Choroid plexus epithelial cell (primary cell): ENCODE measurements around the gene SIMC1.

Experiments used
- DNase-seq: peaks from one replicate; pipeline ENCODE4 v3.0.0-alpha.2; 2010; ENCODE audit warnings: low read depth
- H3K4me3 ChIP-seq: 2 replicates; pipeline ENCODE4 v1.5.1; 2011; ENCODE audit warnings: low read depth, mild to moderate bottlenecking, control low read depth, low read length, moderate library complexity
- TF ChIP-seq, protein P1 (sequence below): conservative IDR thresholded peaks from 2 replicates; pipeline ENCODE4 v1.5.1; 2011; ENCODE audit warnings: low read depth, mild to moderate bottlenecking, control low read depth, inconsistent platforms, low read length, moderate library complexity

The SIMC1 gene

DNA sequence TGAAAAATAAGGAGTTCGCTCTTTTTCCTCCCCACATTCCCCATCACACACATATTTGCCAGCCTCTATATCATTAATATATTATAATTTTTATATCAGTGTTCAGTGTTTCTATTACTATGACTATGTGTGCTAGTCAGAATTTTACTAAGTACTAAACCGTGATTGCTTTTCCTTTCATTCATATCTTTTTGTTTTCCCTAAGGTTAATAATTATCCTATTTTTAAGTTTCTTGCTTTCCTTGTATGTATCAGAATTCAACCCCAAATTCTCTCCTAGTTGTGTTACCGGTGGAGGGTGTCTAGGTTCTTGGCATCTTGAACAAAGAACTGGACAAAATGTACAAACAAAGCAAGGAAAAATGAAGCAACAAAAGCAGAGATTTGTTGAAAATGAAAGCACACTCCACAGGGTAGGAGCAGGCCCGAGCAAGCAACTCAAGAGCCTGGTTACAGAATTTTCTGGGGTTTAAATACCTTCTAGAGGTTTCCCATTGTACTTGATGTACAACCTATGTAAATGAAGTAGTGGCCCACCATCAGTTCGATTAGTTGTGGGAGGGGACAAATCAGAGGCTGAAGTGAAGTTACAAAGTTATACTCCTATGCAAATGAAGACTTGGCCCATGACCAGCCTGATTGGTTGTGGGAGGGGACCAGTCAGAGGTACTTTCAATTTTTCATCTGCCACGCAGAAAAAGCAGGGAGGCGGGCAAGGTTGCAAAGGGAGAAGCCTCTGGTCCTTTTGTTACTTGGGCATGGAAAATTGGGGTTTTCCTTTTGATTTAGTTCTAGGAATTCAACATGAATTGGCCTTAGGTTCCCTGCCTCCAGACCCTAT is 79.5 kb downstream of the SIMC1 start:
- peak; percentile 13 for DNase-seq
- H3K4me3 ChIP-seq = no peak overlapping the region
- TF ChIP-seq, protein P1, sequence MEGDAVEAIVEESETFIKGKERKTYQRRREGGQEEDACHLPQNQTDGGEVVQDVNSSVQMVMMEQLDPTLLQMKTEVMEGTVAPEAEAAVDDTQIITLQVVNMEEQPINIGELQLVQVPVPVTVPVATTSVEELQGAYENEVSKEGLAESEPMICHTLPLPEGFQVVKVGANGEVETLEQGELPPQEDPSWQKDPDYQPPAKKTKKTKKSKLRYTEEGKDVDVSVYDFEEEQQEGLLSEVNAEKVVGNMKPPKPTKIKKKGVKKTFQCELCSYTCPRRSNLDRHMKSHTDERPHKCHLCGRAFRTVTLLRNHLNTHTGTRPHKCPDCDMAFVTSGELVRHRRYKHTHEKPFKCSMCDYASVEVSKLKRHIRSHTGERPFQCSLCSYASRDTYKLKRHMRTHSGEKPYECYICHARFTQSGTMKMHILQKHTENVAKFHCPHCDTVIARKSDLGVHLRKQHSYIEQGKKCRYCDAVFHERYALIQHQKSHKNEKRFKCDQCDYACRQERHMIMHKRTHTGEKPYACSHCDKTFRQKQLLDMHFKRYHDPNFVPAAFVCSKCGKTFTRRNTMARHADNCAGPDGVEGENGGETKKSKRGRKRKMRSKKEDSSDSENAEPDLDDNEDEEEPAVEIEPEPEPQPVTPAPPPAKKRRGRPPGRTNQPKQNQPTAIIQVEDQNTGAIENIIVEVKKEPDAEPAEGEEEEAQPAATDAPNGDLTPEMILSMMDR = no peak

DNA sequence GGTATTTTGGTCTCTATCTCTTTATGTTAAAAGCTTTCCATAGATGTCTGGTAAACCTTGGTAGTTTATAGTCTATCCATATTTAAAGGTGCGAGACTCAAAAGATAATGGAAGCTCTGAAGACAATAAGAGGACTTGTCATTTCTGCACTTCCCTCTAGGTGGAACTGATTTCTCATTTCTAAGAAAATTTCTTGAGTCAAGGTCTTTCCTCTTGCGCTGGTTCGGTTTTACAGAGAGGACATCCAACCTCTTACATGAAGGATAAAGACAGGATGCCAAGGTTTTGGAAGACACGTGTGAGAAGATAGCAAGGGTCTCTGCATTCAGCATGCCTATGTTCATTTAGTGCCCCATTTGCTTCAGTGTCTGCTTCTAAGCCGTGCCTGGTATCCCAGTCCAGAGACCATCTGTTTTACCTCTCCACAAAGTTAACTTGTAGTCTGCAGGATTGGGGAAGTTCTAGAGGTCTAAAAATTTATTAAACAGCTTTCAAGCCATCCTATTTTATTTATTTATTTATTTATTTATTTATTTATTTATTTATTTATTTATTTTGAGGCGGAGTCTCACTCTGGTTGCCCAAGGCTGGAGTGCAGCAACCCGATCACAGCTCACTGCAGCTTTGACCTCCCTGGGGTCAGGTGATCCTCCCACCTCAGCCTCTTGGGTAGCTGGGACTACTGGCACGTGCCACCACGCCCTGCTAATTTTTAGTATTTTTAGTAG is 81.8 kb downstream of the SIMC1 start:
- DNase-seq = peak; percentile 50
- TF ChIP-seq, protein P1 = peak; percentile 40

DNA sequence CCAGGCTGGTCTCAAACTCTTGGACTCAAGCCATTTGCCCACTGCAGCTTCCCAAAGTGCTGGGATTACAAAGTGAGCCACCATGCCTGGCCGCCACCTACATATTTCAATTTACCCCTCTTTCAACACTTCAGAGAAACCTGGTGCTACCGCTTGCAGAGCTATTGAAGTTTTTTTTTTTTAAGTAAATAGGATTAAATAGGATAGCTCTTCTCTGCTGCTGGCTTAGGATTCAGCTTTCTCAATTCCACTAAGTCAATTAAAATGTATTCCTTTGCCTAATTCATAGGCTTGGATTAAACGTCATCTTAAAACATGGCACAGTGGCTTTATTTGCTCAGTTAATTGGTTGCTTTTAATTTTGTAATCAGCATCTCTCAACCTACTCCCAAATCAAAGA is 82.4 kb downstream of the SIMC1 start:
- TF ChIP-seq, protein P1 = no peak
- no peak for DNase-seq
- H3K4me3 ChIP-seq = no peak overlapping the region

More for the DNA sequence above, 81.8 kb downstream of the SIMC1 start:
- no peak overlapping the region for H3K4me3 ChIP-seq

DNA sequence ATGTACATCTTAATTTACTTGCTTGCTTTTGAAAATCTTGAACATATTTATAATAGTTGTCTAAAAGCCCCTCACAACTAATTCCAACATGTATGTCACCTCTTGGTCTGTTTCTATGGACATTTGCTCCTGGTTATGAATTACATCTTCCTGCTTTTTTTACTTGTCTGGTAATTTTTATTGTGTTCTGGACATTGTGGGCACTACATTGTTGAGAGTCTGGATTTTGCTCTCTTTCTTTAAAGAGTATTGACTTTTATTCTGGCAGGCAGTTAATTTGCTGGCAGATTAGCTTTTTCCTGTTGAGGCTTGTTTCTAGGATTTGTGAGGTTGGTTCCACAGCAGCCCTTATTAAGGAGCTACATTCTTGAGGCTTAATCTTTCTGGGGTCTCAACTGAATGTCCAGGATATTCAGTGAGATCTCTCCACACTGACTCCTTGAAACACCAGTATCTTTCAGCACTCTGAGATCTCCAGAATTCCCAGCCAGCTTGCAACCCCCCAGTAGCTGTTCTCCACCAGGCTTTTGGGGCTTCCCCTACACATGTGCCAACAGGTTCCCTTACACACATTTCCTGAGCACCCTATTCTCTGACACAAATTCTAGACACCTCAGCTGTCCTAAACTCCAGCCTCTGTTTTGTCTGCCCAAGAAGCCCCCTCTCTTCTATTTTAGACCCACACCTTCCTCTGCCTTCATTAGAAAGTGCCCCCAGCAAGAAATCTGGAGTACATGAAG is 96.0 kb downstream of the SIMC1 start:
- DNase-seq = no peak
- H3K4me3 ChIP-seq = no peak overlapping the region
- TF ChIP-seq, protein P1 = no peak

DNA sequence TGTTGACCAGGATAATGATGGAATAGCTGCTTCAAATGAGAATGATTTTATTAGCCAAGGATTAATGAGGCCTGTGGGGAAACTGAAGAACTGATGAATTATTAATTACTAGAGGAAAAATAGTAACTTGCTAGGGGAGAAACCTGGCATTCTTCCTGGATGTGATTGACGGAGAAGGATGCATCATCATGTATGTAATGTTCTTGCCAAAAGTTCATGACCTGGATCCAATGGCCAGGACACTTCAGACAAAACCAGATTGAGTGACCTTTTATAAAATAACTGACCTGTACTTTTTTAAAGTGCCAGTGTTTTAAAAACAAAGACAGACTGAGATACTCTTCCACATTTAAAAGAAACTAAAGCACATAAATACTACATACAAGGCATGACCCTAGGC is 99.7 kb downstream of the SIMC1 start:
- TF ChIP-seq, protein P1 = no peak
- no peak overlapping the region for H3K4me3 ChIP-seq
- peak; percentile 32 for DNase-seq

DNA sequence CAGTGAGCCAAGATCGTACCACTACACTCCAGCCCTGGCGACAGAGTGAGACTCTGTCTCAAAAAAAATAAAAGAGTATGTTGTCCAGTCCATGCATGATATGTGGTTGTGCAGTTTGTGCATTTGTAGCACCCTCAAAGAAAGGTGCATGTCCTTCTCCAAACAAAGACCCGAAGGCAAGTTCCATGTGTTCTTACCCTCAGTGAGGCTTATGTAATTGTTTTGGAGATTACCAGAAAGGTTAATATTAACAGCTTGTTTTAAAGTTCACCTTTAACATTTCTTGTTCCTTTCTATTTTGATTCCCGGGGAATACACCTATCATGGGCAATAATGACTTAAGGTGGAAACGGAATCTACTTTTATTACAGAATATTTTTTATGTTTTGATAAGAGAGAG is 101.1 kb downstream of the SIMC1 start:
- H3K4me3 ChIP-seq = no peak overlapping the region
- no peak for DNase-seq
- TF ChIP-seq, protein P1 = no peak
